Liver (tissue), 9 donors: Measurements from ENCODE around the gene CHIT1. TPM values are rescaled to one million over a fixed set of nuclear protein-coding genes. Genes with fewer than 3 reads are reported as not detected.

ENCODE experiments used
- DNase-seq: peaks from one replicate; pipeline ENCODE4 v3.0.0-alpha.2; 2017; ENCODE audit warnings: low spot score
- H3K27ac ChIP-seq, 2 donors: one replicate each; pipeline ENCODE4 v1.7.0; 2013; ENCODE audit warnings: inconsistent platforms in 2 of 2, low read length in 2 of 2, control low read depth in 1 of 2, low read depth in 1 of 2, mild to moderate bottlenecking in 1 of 2
- H3K27me3 ChIP-seq, 4 donors: one replicate each; pipeline versions ENCODE4 v1.6.1 to v1.7.0; 2013; ENCODE audit warnings: low read length in 3 of 4, inconsistent platforms in 1 of 4, mild to moderate bottlenecking in 1 of 4, moderate library complexity in 1 of 4; ENCODE audit not compliant: control insufficient read depth in 4 of 4, insufficient read depth in 4 of 4
- H3K36me3 ChIP-seq, 4 donors: one replicate each; pipeline versions ENCODE4 v1.6.1 to v1.7.0; 2013; ENCODE audit warnings: low read length in 3 of 4, mild to moderate bottlenecking in 3 of 4, low read depth in 1 of 4, moderate library complexity in 1 of 4; ENCODE audit not compliant: control insufficient read depth in 4 of 4, insufficient read depth in 3 of 4
- H3K4me1 ChIP-seq, 4 donors: one replicate each; pipeline versions ENCODE4 v1.6.1 to v1.7.0; 2013; ENCODE audit warnings: low read length in 3 of 4, mild to moderate bottlenecking in 3 of 4, moderate library complexity in 1 of 4; ENCODE audit not compliant: control insufficient read depth in 4 of 4, insufficient read depth in 4 of 4
- H3K4me3 ChIP-seq, 3 donors: one replicate each; pipeline versions ENCODE4 v1.6.1 to v1.7.0; 2013; ENCODE audit warnings: low read length in 3 of 3, control low read depth in 1 of 3, low read depth in 1 of 3, mild to moderate bottlenecking in 1 of 3
- H3K9ac ChIP-seq, 2 donors: one replicate each; pipeline ENCODE4 v1.7.0; 2013; ENCODE audit warnings: low read length in 2 of 2, mild to moderate bottlenecking in 2 of 2, moderate library complexity in 2 of 2, control low read depth in 1 of 2, low read depth in 1 of 2
- H3K9me3 ChIP-seq, 4 donors: one replicate each; pipeline versions ENCODE4 v1.6.1 to v1.7.0; 2013; ENCODE audit warnings: low read length in 3 of 4; ENCODE audit not compliant: control insufficient read depth in 4 of 4
- EGR1 ChIP-seq, 2 donors: IDR thresholded peaks; 2 replicates each; pipeline ENCODE4 v1.6.1; 2016 to 2018; ENCODE audit warnings: antibody characterized with exemption in 2 of 2, low read depth in 2 of 2
- FOXA1 ChIP-seq: IDR thresholded peaks from 2 replicates; pipeline ENCODE4 v1.6.1; 2016; ENCODE audit warnings: antibody characterized with exemption
- FOXA2 ChIP-seq: IDR thresholded peaks from 2 replicates; pipeline ENCODE4 v1.6.1; 2016; ENCODE audit warnings: antibody characterized with exemption
- GABPA ChIP-seq, 2 donors: IDR thresholded peaks in 1 of 2; conservative IDR thresholded peaks in 1 of 2; 2 replicates each; pipeline ENCODE4 v1.6.1; 2016; ENCODE audit warnings: antibody characterized with exemption in 2 of 2, mild to moderate bottlenecking in 1 of 2, moderate library complexity in 1 of 2
- HNF4A ChIP-seq, 2 donors: conservative IDR thresholded peaks; 2 replicates each; pipeline ENCODE4 v1.6.1; 2016; ENCODE audit warnings: antibody characterized with exemption in 2 of 2, mild to moderate bottlenecking in 2 of 2
- JUND ChIP-seq, 2 donors: IDR thresholded peaks; 2 replicates each; pipeline ENCODE4 v1.6.1; 2016; ENCODE audit warnings: antibody characterized with exemption in 2 of 2
- NR2F2 ChIP-seq: IDR thresholded peaks from 2 replicates; pipeline ENCODE4 v1.6.1; 2016; ENCODE audit warnings: antibody characterized with exemption
- RAD21 ChIP-seq, 2 donors: IDR thresholded peaks; 2 replicates each; pipeline ENCODE4 v1.6.1; 2016; ENCODE audit warnings: antibody characterized with exemption in 2 of 2, mild to moderate bottlenecking in 2 of 2
- SP1 ChIP-seq: IDR thresholded peaks from 2 replicates; pipeline ENCODE4 v1.6.1; 2018; ENCODE audit warnings: antibody characterized with exemption, mild to moderate bottlenecking
- YY1 ChIP-seq: IDR thresholded peaks from 2 replicates; pipeline ENCODE4 v1.6.1; 2016; ENCODE audit warnings: antibody characterized with exemption, mild to moderate bottlenecking
- WGBS: extraction: QIAGEN DNeasy Blood & Tissue Kit; methylation state at CpG from one replicate; pipeline ENCODE4 v1.1.7; 2013; 5-methylcytosine and 5-hydroxymethylcytosine counted together
- polyA plus RNA-seq, 2 donors: library from polyadenylated mRNA; stranded (reverse) in 1 of 2; unstranded in 1 of 2; fragments of 200-250 nt in 1 of 2; fragments of >200 nt in 1 of 2; fragmentation: Nextera tagmentation in 1 of 2; extraction: Ambion mirVana in 1 of 2; gene quantifications; one replicate each; pipeline versions ENCODE4 v1.2.1 to v1.2.3, GENCODE V29; 2013 to 2015
- total RNA-seq, 2 donors: library from RNA; depleted of rRNA; stranded (reverse); fragments of >200 nt; gene quantifications; one replicate each; pipeline ENCODE4 v1.2.3, GENCODE V29; 2014
- TF ChIP-seq, protein P1 (sequence below): fragments of 150-350 bp; IDR thresholded peaks from 2 replicates; pipeline ENCODE4 v1.5.1; 2017; ENCODE audit warnings: improper control_type of control experiment, low read depth, low read length; ENCODE audit not compliant: missing input control
- TF ChIP-seq, protein P2 (sequence below): IDR thresholded peaks from 2 replicates; pipeline ENCODE4 v1.6.1; 2016; ENCODE audit warnings: antibody characterized with exemption
- TF ChIP-seq, protein P3 (sequence below): IDR thresholded peaks from 2 replicates; pipeline ENCODE4 v1.6.1; 2016; ENCODE audit warnings: antibody characterized with exemption
- TF ChIP-seq, protein P4 (sequence below): IDR thresholded peaks from 2 replicates; pipeline ENCODE4 v1.6.1; 2016; ENCODE audit warnings: antibody characterized with exemption, mild to moderate bottlenecking
- TF ChIP-seq, protein P5 (sequence below): IDR thresholded peaks from 2 replicates; pipeline ENCODE4 v1.6.1; 2016; ENCODE audit warnings: antibody characterized with exemption
- donor health status: healthy.
- donor health status: healthy.
- donor health status: healthy.
- donor health status: healthy.
- donor health status: healthy.

The CHIT1 gene
- total and polyA plus RNA-seq, 4 donors, result under 0.01 to 0.07 TPM; not detected in 2

DNA sequence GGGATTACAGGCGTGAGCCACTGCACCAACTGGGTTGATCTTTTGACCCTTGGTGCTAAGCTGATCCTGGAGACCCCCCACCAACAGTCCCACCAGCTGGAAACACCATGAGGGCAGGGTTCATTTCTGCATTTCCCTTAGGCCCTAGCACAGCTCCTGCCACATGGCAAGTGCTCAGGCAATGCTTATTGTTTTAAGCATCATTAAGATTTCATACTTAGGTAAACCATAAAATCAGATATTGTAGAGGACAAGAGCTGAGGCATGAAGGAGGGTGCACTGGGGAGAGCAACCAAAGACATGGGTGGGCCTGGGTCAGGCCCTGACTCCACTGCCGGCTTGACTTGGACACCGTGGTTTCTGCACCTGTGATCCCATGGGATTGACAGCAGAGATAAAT, 17.7 kb downstream of the CHIT1 start:
- 96% methylated on average over 3 of the region's 3 CpGs for WGBS

DNA sequence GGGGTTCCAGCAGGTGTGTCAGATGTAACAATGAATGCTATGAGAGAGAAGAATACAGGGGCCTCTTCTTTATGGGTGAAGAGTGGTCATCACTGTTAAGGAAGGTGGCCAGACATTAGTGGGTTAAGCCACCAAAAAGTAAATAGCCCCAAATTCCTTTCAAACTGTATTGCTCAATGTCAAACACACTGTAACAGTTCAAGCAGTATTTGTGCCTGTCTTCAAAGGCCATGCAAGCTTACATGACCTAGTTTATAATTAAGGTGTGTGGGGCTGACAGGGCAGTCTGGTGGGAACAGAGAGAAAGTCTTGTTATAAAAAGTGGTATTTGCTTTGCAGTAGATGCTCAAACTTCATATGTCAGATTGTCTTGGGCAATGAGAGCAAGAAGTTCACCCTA, 18.5 kb downstream of the CHIT1 start:
- H3K9me3 ChIP-seq, result no peaks in the 10 kb centered on the region
- H3K36me3 ChIP-seq, result no peaks in the 10 kb centered on the region
- H3K9ac ChIP-seq, result no peak overlapping the region
- H3K4me1 ChIP-seq, result no peaks in the 10 kb centered on the region
- H3K4me3 ChIP-seq, result no peak overlapping the region
- DNase-seq, result no peak
- H3K27ac ChIP-seq, result no peak overlapping the region
- H3K27me3 ChIP-seq, result no peaks in the 10 kb centered on the region
- TF ChIP-seq, protein P1, sequence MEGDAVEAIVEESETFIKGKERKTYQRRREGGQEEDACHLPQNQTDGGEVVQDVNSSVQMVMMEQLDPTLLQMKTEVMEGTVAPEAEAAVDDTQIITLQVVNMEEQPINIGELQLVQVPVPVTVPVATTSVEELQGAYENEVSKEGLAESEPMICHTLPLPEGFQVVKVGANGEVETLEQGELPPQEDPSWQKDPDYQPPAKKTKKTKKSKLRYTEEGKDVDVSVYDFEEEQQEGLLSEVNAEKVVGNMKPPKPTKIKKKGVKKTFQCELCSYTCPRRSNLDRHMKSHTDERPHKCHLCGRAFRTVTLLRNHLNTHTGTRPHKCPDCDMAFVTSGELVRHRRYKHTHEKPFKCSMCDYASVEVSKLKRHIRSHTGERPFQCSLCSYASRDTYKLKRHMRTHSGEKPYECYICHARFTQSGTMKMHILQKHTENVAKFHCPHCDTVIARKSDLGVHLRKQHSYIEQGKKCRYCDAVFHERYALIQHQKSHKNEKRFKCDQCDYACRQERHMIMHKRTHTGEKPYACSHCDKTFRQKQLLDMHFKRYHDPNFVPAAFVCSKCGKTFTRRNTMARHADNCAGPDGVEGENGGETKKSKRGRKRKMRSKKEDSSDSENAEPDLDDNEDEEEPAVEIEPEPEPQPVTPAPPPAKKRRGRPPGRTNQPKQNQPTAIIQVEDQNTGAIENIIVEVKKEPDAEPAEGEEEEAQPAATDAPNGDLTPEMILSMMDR, result no peak
- TF ChIP-seq, protein P2, sequence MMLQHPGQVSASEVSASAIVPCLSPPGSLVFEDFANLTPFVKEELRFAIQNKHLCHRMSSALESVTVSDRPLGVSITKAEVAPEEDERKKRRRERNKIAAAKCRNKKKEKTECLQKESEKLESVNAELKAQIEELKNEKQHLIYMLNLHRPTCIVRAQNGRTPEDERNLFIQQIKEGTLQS, result no peak
- TF ChIP-seq, protein P3, sequence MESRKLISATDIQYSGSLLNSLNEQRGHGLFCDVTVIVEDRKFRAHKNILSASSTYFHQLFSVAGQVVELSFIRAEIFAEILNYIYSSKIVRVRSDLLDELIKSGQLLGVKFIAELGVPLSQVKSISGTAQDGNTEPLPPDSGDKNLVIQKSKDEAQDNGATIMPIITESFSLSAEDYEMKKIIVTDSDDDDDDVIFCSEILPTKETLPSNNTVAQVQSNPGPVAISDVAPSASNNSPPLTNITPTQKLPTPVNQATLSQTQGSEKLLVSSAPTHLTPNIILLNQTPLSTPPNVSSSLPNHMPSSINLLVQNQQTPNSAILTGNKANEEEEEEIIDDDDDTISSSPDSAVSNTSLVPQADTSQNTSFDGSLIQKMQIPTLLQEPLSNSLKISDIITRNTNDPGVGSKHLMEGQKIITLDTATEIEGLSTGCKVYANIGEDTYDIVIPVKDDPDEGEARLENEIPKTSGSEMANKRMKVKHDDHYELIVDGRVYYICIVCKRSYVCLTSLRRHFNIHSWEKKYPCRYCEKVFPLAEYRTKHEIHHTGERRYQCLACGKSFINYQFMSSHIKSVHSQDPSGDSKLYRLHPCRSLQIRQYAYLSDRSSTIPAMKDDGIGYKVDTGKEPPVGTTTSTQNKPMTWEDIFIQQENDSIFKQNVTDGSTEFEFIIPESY, result no peak
- TF ChIP-seq FOXA1, result no peak
- TF ChIP-seq YY1, result no peak
- TF ChIP-seq, protein P4, sequence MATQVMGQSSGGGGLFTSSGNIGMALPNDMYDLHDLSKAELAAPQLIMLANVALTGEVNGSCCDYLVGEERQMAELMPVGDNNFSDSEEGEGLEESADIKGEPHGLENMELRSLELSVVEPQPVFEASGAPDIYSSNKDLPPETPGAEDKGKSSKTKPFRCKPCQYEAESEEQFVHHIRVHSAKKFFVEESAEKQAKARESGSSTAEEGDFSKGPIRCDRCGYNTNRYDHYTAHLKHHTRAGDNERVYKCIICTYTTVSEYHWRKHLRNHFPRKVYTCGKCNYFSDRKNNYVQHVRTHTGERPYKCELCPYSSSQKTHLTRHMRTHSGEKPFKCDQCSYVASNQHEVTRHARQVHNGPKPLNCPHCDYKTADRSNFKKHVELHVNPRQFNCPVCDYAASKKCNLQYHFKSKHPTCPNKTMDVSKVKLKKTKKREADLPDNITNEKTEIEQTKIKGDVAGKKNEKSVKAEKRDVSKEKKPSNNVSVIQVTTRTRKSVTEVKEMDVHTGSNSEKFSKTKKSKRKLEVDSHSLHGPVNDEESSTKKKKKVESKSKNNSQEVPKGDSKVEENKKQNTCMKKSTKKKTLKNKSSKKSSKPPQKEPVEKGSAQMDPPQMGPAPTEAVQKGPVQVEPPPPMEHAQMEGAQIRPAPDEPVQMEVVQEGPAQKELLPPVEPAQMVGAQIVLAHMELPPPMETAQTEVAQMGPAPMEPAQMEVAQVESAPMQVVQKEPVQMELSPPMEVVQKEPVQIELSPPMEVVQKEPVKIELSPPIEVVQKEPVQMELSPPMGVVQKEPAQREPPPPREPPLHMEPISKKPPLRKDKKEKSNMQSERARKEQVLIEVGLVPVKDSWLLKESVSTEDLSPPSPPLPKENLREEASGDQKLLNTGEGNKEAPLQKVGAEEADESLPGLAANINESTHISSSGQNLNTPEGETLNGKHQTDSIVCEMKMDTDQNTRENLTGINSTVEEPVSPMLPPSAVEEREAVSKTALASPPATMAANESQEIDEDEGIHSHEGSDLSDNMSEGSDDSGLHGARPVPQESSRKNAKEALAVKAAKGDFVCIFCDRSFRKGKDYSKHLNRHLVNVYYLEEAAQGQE, result no peak
- no peak for TF ChIP-seq NR2F2
- TF ChIP-seq EGR1 (IDR thresholded peaks at IDR 0.05; ENCODE audit: low read depth in 2 of 2), result no peak
- TF ChIP-seq, protein P5, sequence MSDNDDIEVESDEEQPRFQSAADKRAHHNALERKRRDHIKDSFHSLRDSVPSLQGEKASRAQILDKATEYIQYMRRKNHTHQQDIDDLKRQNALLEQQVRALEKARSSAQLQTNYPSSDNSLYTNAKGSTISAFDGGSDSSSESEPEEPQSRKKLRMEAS, result no peak
- no peak for TF ChIP-seq FOXA2
- no peak for TF ChIP-seq GABPA (IDR thresholded peaks at IDR 0.05 in 1 of 2, conservative IDR thresholded peaks at IDR 0.05 in 1 of 2)
- TF ChIP-seq HNF4A (conservative IDR thresholded peaks at IDR 0.05), result no peak
- no peak for TF ChIP-seq JUND (IDR thresholded peaks at IDR 0.05)
- no peak for TF ChIP-seq RAD21 (IDR thresholded peaks at IDR 0.05)

More for the DNA sequence above, 17.7 kb downstream of the CHIT1 start:
- Histone ChIP-seq H3K4me3 (no peak overlapping the region), H3K9ac (no peak overlapping the region), H3K27ac (no peak overlapping the region), H3K36me3 (no peaks in the 10 kb centered on the region), H3K4me1 (no peaks in the 10 kb centered on the region), H3K9me3 (no peaks in the 10 kb centered on the region), H3K27me3 (no peaks in the 10 kb centered on the region)
- no peak for DNase-seq
- TF ChIP-seq, protein P4, result no peak
- TF ChIP-seq, protein P1, result no peak
- TF ChIP-seq SP1 (no peak), NR2F2 (no peak)
